HepG2 (cell line): ENCODE results near the gene SSR2. TPM values are rescaled to one million over a fixed set of nuclear protein-coding genes. Genes with fewer than 3 reads are reported as not detected.

ENCODE experiments used
- ETV5 ChIP-seq: IDR thresholded peaks from 2 replicates; pipeline ENCODE4 v1.6.1; 2018; ENCODE audit warnings: missing biosample characterization, missing genetic modification reagents, inconsistent platforms, borderline replicate concordance
- FOXO1 ChIP-seq: sonication (generic); formaldehyde crosslinking; IDR thresholded peaks from 2 replicates; pipeline ENCODE4 v1.4.0; 2020; ENCODE audit warnings: missing genetic modification reagents
- HNRNPL ChIP-seq: fragments of 200-400 bp; formaldehyde crosslinking; IDR thresholded peaks from 2 replicates; pipeline ENCODE4 v1.6.1; 2017; ENCODE audit warnings: mild to moderate bottlenecking, low read depth, low read length
- NR2C2 ChIP-seq: sonication (generic); formaldehyde crosslinking; IDR thresholded peaks from 2 replicates; pipeline ENCODE4 v1.4.0; 2020; ENCODE audit warnings: missing genetic modification reagents, mild to moderate bottlenecking, moderate library complexity, borderline replicate concordance
- NR2F1 ChIP-seq, 2 experiments: fragments of 450-650 bp in 1 of 2; formaldehyde crosslinking in 1 of 2; IDR thresholded peaks; 2 replicates each; pipeline versions ENCODE4 v1.5.0 to v1.6.1; 2016 to 2020; ENCODE audit warnings: mild to moderate bottlenecking in 1 of 2, missing compliant biosample characterization in 1 of 2, missing genetic modification reagents in 1 of 2, moderate library complexity in 1 of 2
- NR2F6 ChIP-seq, 2 experiments: IDR thresholded peaks; 2 replicates each; pipeline ENCODE4 v1.6.1; 2016; ENCODE audit warnings: antibody characterized with exemption in 1 of 2, mild to moderate bottlenecking in 1 of 2
- SMAD1 ChIP-seq: sonication (generic); formaldehyde crosslinking; IDR thresholded peaks from 2 replicates; pipeline ENCODE4 v1.4.0; 2020; ENCODE audit warnings: missing genetic modification reagents, low read depth, mild to moderate bottlenecking, borderline replicate concordance
- ZFP36 ChIP-seq: fragments of 150-350 bp; IDR thresholded peaks from 2 replicates; pipeline ENCODE4 v1.6.1; 2018; ENCODE audit warnings: borderline replicate concordance, low read length, low read depth; ENCODE audit not compliant: partially characterized antibody
- ZFYVE20 ChIP-seq: sonication (generic); formaldehyde crosslinking; IDR thresholded peaks from 2 replicates; pipeline ENCODE4 v1.8.0; 2023; ENCODE audit warnings: low read depth, mild to moderate bottlenecking, moderate library complexity, missing genetic modification reagents, borderline replicate concordance
- ZKSCAN5 ChIP-seq: sonication (generic); formaldehyde crosslinking; IDR thresholded peaks from 2 replicates; pipeline ENCODE4 v1.5.1; 2020; ENCODE audit warnings: mild to moderate bottlenecking, missing genetic modification reagents
- polyA plus RNA-seq, 8 experiments: library from polyadenylated mRNA; depleted of rRNA in 3 of 8; stranded (reverse) in 7 of 8; unstranded in 1 of 8; fragments of >200 nt; fragmentation: Illumina TruSeq in 4 of 8; extraction: Trizol in 4 of 8; gene quantifications; 2 replicates each; pipeline versions ENCODE4 v1.2.1 to v1.2.3, GENCODE V29; 2011 to 2016; ENCODE audit warnings: low read depth in 4 of 8, missing spikeins in 1 of 8, mixed read lengths in 1 of 8; ENCODE audit not compliant: insufficient read depth in 1 of 8
- total RNA-seq, 5 experiments: library from RNA; depleted of rRNA; stranded (reverse); fragments of >200 nt; fragmentation: Illumina TruSeq; extraction: Trizol; gene quantifications; 2 replicates each; pipeline ENCODE4 v1.2.3, GENCODE V29; 2016; ENCODE audit warnings: low read depth in 1 of 5
- TF ChIP-seq, protein P1 (sequence below): sonication (generic); formaldehyde crosslinking; conservative IDR thresholded peaks from 2 replicates; pipeline ENCODE4 v1.8.0; 2022; ENCODE audit warnings: missing genetic modification reagents

Gene SSR2
- total and polyA plus RNA-seq, 2 of the 13 experiments (the other 11 are each of a cell fraction or from before 2014, with no cell fraction given) = 284 to 461 TPM

- TF ChIP-seq NR2F6 (IDR thresholded peaks at IDR 0.05) (peak; percentile 58; the same call in 1 of the 2 replicates), NR2F6 (CRISPR knock-in tag; IDR thresholded peaks at IDR 0.05) (peak; percentile 60), ETV5 (no peak), ZFP36 (no peak), NR2C2 (CRISPR knock-in tag) (peak; percentile 91), HNRNPL (peak; percentile 93), ZKSCAN5 (CRISPR knock-in tag) (no peak), NR2F1 (CRISPR knock-in tag; IDR thresholded peaks at IDR 0.05) (0 out of 4 replicates have a peak, but pooled peaks of 1 of the 2 experiments have one; percentile 12), FOXO1 (CRISPR knock-in tag) (no peak), SMAD1 (CRISPR knock-in tag) (no peak), ZFYVE20 (no peak)
- TF ChIP-seq, protein P1, sequence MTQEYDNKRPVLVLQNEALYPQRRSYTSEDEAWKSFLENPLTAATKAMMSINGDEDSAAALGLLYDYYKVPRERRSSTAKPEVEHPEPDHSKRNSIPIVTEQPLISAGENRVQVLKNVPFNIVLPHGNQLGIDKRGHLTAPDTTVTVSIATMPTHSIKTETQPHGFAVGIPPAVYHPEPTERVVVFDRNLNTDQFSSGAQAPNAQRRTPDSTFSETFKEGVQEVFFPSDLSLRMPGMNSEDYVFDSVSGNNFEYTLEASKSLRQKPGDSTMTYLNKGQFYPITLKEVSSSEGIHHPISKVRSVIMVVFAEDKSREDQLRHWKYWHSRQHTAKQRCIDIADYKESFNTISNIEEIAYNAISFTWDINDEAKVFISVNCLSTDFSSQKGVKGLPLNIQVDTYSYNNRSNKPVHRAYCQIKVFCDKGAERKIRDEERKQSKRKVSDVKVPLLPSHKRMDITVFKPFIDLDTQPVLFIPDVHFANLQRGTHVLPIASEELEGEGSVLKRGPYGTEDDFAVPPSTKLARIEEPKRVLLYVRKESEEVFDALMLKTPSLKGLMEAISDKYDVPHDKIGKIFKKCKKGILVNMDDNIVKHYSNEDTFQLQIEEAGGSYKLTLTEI (CRISPR knock-in tag) = no peak
Measured at GRCh38 chr1:155971910-155972809, 48.6 kb downstream of the SSR2 start (continued).
